IMR-90 (cell line): ENCODE measurements around the gene TPGS1. TPM values are rescaled to one million over a fixed set of nuclear protein-coding genes. Genes with fewer than 3 reads are reported as not detected.

Experiments
- ATAC-seq: fragments of 200-7000 bp; cut with Tn5 transposase; 2 replicates; pipeline ENCODE4 v1.9.1; 2020; ENCODE audit warnings: low read depth, mild to moderate bottlenecking, moderate library complexity
- BruUV-seq: library from RNA; stranded (reverse); fragments of 400-500 nt; replicated peaks from 2 replicates; lab custom pipeline; 2021; lab: Mats Ljungman, UMichigan
- CTCF ChIA-PET: fragments of 300-600 bp; formaldehyde crosslinking; extraction: SDS; loops from one replicate; lab custom pipeline; 2021; ENCODE audit warnings: antibody characterized with exemption; lab: Yijun Ruan, JAX
- POLR2A ChIA-PET: fragments of 300-600 bp; sonication (Branson Sonifier 250); formaldehyde crosslinking; loops from one replicate; lab custom pipeline; 2022; ENCODE audit warnings: antibody characterized with exemption; ENCODE audit not compliant: unreplicated experiment; lab: Charles Lee
- DNase-seq: peaks from one replicate; pipeline ENCODE4 v3.0.0; 2013
- H2AFZ ChIP-seq: replicated peaks from 2 replicates; pipeline ENCODE3; 2013; ENCODE audit warnings: low read length, mild to moderate bottlenecking; ENCODE audit not compliant: poor library complexity
- H2AK5ac ChIP-seq: 2 replicates; pipeline ENCODE4 v1.6.1; 2013; ENCODE audit warnings: low read depth, low read length, inconsistent platforms
- H2AK9ac ChIP-seq: replicated peaks from 2 replicates; pipeline ENCODE3; 2013; ENCODE audit warnings: mild to moderate bottlenecking, low read depth, low read length, moderate library complexity; ENCODE audit not compliant: poor library complexity
- H2BK120ac ChIP-seq: 2 replicates; pipeline ENCODE4 v1.6.1; 2013; ENCODE audit warnings: low read depth, low read length, inconsistent platforms
- H2BK15ac ChIP-seq: 3 replicates; pipeline ENCODE4 v1.6.1; 2013; ENCODE audit warnings: low read depth, low read length, inconsistent platforms
- H2BK20ac ChIP-seq: 2 replicates; pipeline ENCODE4 v1.6.1; 2013; ENCODE audit warnings: low read depth, mild to moderate bottlenecking, inconsistent platforms, low read length, moderate library complexity
- H2BK5ac ChIP-seq: 2 replicates; pipeline ENCODE4 v1.6.1; 2013; ENCODE audit warnings: mild to moderate bottlenecking, low read depth, low read length, inconsistent platforms; ENCODE audit not compliant: poor library complexity, severe bottlenecking
- H3K14ac ChIP-seq: replicated peaks from 2 replicates; pipeline ENCODE4 v1.6.1; 2013; ENCODE audit warnings: low read depth, low read length, inconsistent platforms
- H3K18ac ChIP-seq: 2 replicates; pipeline ENCODE4 v1.6.1; 2013; ENCODE audit warnings: low read depth, low read length, control low read depth
- H3K23ac ChIP-seq: 2 replicates; pipeline ENCODE4 v1.6.1; 2013; ENCODE audit warnings: low read depth, low read length, inconsistent platforms
- H3K27ac ChIP-seq: 2 replicates; pipeline ENCODE4 v1.5.1; 2013; ENCODE audit warnings: mild to moderate bottlenecking, control low read depth, low read length; ENCODE audit not compliant: insufficient read depth
- H3K27me3 ChIP-seq: 2 replicates; pipeline ENCODE4 v1.6.1; 2013; ENCODE audit warnings: low read length; ENCODE audit not compliant: control insufficient read depth, insufficient read depth
- H3K36me3 ChIP-seq: 2 replicates; pipeline ENCODE4 v1.6.1; 2013; ENCODE audit warnings: low read length, mixed read lengths; ENCODE audit not compliant: control insufficient read depth, insufficient read depth
- H3K4ac ChIP-seq: 2 replicates; pipeline ENCODE4 v1.6.1; 2013; ENCODE audit warnings: low read depth, low read length, inconsistent platforms
- H3K4me1 ChIP-seq: 2 replicates; pipeline ENCODE4 v1.6.1; 2013; ENCODE audit warnings: low read length, mixed read lengths; ENCODE audit not compliant: control insufficient read depth, insufficient read depth
- H3K4me2 ChIP-seq: 2 replicates; pipeline ENCODE4 v1.6.1; 2013; ENCODE audit warnings: low read depth, mild to moderate bottlenecking, control low read depth, low read length, moderate library complexity
- H3K4me3 ChIP-seq: 2 replicates; pipeline ENCODE4 v1.5.1; 2013; ENCODE audit warnings: low read depth, mild to moderate bottlenecking, control low read depth, low read length, moderate library complexity; ENCODE audit not compliant: insufficient read depth
- H3K56ac ChIP-seq: 2 replicates; pipeline ENCODE4 v1.6.1; 2013; ENCODE audit warnings: low read length, inconsistent platforms; ENCODE audit not compliant: insufficient read depth; ENCODE audit errors: extremely low read depth
- H3K79me1 ChIP-seq, 2 experiments: 2 replicates each; pipeline ENCODE4 v1.6.1; 2013; ENCODE audit warnings: low read length in 2 of 2, inconsistent platforms in 1 of 2, low read depth in 1 of 2
- H3K9ac ChIP-seq: 2 replicates; pipeline ENCODE4 v1.6.1; 2013; ENCODE audit warnings: low read depth, low read length, control low read depth
- H3K9me1 ChIP-seq: 2 replicates; pipeline ENCODE4 v1.6.1; 2013; ENCODE audit warnings: low read length, inconsistent platforms; ENCODE audit not compliant: insufficient read depth
- H3K9me3 ChIP-seq: 2 replicates; pipeline ENCODE4 v1.6.1; 2013; ENCODE audit warnings: low read length; ENCODE audit not compliant: control insufficient read depth, insufficient read depth
- H4K20me1 ChIP-seq: 2 replicates; pipeline ENCODE4 v1.6.1; 2013; ENCODE audit warnings: low read length, inconsistent platforms; ENCODE audit not compliant: insufficient read depth
- H4K5ac ChIP-seq: 2 replicates; pipeline ENCODE4 v1.6.1; 2013; ENCODE audit warnings: mild to moderate bottlenecking, low read depth, low read length, control low read depth
- H4K8ac ChIP-seq, 2 experiments: 2 replicates each; pipeline ENCODE4 v1.6.1; 2013; ENCODE audit warnings: low read depth in 2 of 2, low read length in 2 of 2, control low read depth in 1 of 2, inconsistent platforms in 1 of 2
- H4K91ac ChIP-seq: 2 replicates; pipeline ENCODE4 v1.6.1; 2013; ENCODE audit warnings: low read depth, low read length, inconsistent platforms; ENCODE audit not compliant: insufficient read depth
- BHLHE40 ChIP-seq: fragments of 150-350 bp; IDR thresholded peaks from 2 replicates; pipeline ENCODE4 v1.6.1; 2016; ENCODE audit warnings: mild to moderate bottlenecking, low read depth, low read length
- CEBPB ChIP-seq: IDR thresholded peaks from 2 replicates; pipeline ENCODE4 v1.6.1; 2012; ENCODE audit warnings: low read depth, low read length, improper control_type of control experiment
- CHD1 ChIP-seq: IDR thresholded peaks from 2 replicates; pipeline ENCODE4 v1.6.1; 2012; ENCODE audit warnings: low read depth, low read length, improper control_type of control experiment
- CTCF ChIP-seq: conservative IDR thresholded peaks from 2 replicates; pipeline ENCODE4 v1.5.1; 2012; ENCODE audit warnings: mild to moderate bottlenecking, low read depth, low read length, improper control_type of control experiment
- ELK1 ChIP-seq: fragments of 150-350 bp; IDR thresholded peaks from 2 replicates; pipeline ENCODE4 v1.6.1; 2016; ENCODE audit warnings: low read depth, mild to moderate bottlenecking, low read length, moderate library complexity, borderline replicate concordance
- FOS ChIP-seq: fragments of 150-350 bp; IDR thresholded peaks from 2 replicates; pipeline ENCODE4 v1.6.1; 2016; ENCODE audit warnings: low read depth, low read length
- MAFK ChIP-seq: IDR thresholded peaks from 2 replicates; pipeline ENCODE4 v1.6.1; 2012; ENCODE audit warnings: low read depth, low read length, improper control_type of control experiment
- MAZ ChIP-seq: IDR thresholded peaks from 2 replicates; pipeline ENCODE4 v1.6.1; 2012; ENCODE audit warnings: low read depth, mild to moderate bottlenecking, low read length, improper control_type of control experiment, moderate library complexity, borderline replicate concordance
- MXI1 ChIP-seq: IDR thresholded peaks from 2 replicates; pipeline ENCODE4 v1.6.1; 2012; ENCODE audit warnings: low read depth, mild to moderate bottlenecking, low read length, moderate library complexity, borderline replicate concordance
- NFE2L2 ChIP-seq: fragments of 150-350 bp; IDR thresholded peaks from 2 replicates; pipeline ENCODE4 v1.6.1; 2016; ENCODE audit warnings: low read depth, mild to moderate bottlenecking, low read length
- POLR2A ChIP-seq: IDR thresholded peaks from 2 replicates; pipeline ENCODE4 v1.6.1; 2012; ENCODE audit warnings: mild to moderate bottlenecking, low read depth, low read length
- RAD21 ChIP-seq: IDR thresholded peaks from 2 replicates; pipeline ENCODE4 v1.6.1; 2012; ENCODE audit warnings: low read length, improper control_type of control experiment
- RCOR1 ChIP-seq: IDR thresholded peaks from 2 replicates; pipeline ENCODE4 v1.6.1; 2012; ENCODE audit warnings: mild to moderate bottlenecking, low read length, improper control_type of control experiment; ENCODE audit not compliant: insufficient replicate concordance
- RFX5 ChIP-seq: IDR thresholded peaks from 2 replicates; pipeline ENCODE4 v1.8.0; 2012; ENCODE audit warnings: low read depth, mild to moderate bottlenecking, low read length, moderate library complexity
- SMC3 ChIP-seq: fragments of 150-350 bp; IDR thresholded peaks from 2 replicates; pipeline ENCODE4 v1.6.1; 2016; ENCODE audit warnings: low read depth, mild to moderate bottlenecking, antibody characterized with exemption, low read length, moderate library complexity
- USF2 ChIP-seq: fragments of 150-350 bp; IDR thresholded peaks from 2 replicates; pipeline ENCODE4 v1.6.1; 2017; ENCODE audit warnings: mild to moderate bottlenecking, antibody characterized with exemption, low read length, low read depth
- WGBS, 2 experiments: methylation state at CpG; one replicate each; pipeline versions ENCODE4 v1.1.5 to v1.1.7; 2013; ENCODE audit warnings: missing lambda C conversion rate in 2 of 2; ENCODE audit not compliant: insufficient read length in 1 of 2; ENCODE audit errors: extremely low coverage in 2 of 2; 5-methylcytosine and 5-hydroxymethylcytosine counted together
- dilution Hi-C: fragments of 300-500 bp; cut with HindIII; formaldehyde crosslinking; loops from one replicate; pipeline ENCODE4 v1.14.3; 2018; ENCODE audit warnings: low sequenced_read_pairs; ENCODE audit not compliant: unreplicated experiment
- in situ Hi-C: fragments of 300-500 bp; cut with MboI; formaldehyde crosslinking; loops from 3 replicates; pipeline ENCODE4 v1.14.3; 2019; ENCODE audit warnings: low sequenced_read_pairs, inconsistent platforms, mixed read lengths
- intact Hi-C: fragments of 100-400 bp; cut with micrococcal nuclease; formaldehyde crosslinking; loops from 2 replicates; pipeline ENCODE4 v1.10.0; 2022
- polyA plus RNA-seq, 3 experiments: library from polyadenylated mRNA; depleted of rRNA; stranded (reverse); fragments of >200 nt; gene quantifications; 2 replicates each; pipeline ENCODE4 v1.2.3, GENCODE V29; 2012; ENCODE audit warnings: low replicate concordance in 1 of 3
- total RNA-seq: library from RNA; depleted of rRNA; stranded (reverse); fragments of >200 nt; gene quantifications from 2 replicates; pipeline ENCODE4 v1.2.3, GENCODE V29; 2012

The TPGS1 gene
- total and polyA plus RNA-seq, 2 of the 4 experiments (the other 2 are of a cell fraction), result 2.7 to 6.3 TPM

GRCh38 chr19:525857-526419 lies 18.6 kb downstream of the TPGS1 start:
- CTCF ChIA-PET, result interaction anchor here (1.7 kb wide), 1 partner anchor 20 kb away, joined by 3 read pairs; no protein-coding TSS in a partner anchor
- no peak overlapping the region for H2AFZ ChIP-seq
- H2BK15ac ChIP-seq, result no peak overlapping the region
- H4K91ac ChIP-seq, result no peak overlapping the region
- no peak overlapping the region for H3K4me2 ChIP-seq
- H3K36me3 ChIP-seq, result no peaks in the 10 kb centered on the region; the same call in 1 of the 2 replicates
- no peak overlapping the region for H3K9ac ChIP-seq
- no peak overlapping the region for H3K4ac ChIP-seq
- no peak overlapping the region for H3K23ac ChIP-seq
- intact Hi-C loops (no loop called here), in situ Hi-C loops (no loop called here), dilution Hi-C loops (no loop called here)
- no peak overlapping the region for H2AK5ac ChIP-seq
- peaks cover 4% of the 10 kb centered on the region; the same call in 1 of the 2 replicates for H3K9me1 ChIP-seq
- peaks cover 0 to 6% of the 10 kb centered on the region in 2 experiments; a peak in 1 of 4 replicates for H3K79me1 ChIP-seq
- no peak overlapping the region for H2BK120ac ChIP-seq
- H2BK5ac ChIP-seq, result no peak overlapping the region
- WGBS, 2 experiments, result 33% methylated on average over 2 of the region's 13 CpGs; no CpG with 5 or more reads in 1 of the 2 experiments
- BruUV-seq, result no TSS peak
- H3K4me3 ChIP-seq, result no peak overlapping the region
- H3K18ac ChIP-seq, result no peak overlapping the region
- no peak overlapping the region for H3K14ac ChIP-seq
- H4K5ac ChIP-seq, result no peak overlapping the region
- H4K8ac ChIP-seq, result no peak overlapping the region
- peaks cover 9% of the 10 kb centered on the region for H3K27me3 ChIP-seq
- no peak overlapping the region for H2AK9ac ChIP-seq
- H3K56ac ChIP-seq, result no peak overlapping the region
- no peaks in the 10 kb centered on the region for H4K20me1 ChIP-seq
- no peak overlapping the region for H2BK20ac ChIP-seq
- ATAC-seq (no peak), DNase-seq (no peak)
- POLR2A ChIA-PET, result no interaction called here
- no peak for TF ChIP-seq MXI1
- no peak for TF ChIP-seq CHD1
- no peak for TF ChIP-seq RCOR1
- no peak for TF ChIP-seq RAD21
- TF ChIP-seq SMC3, result no peak
- TF ChIP-seq MAFK, result no peak
- TF ChIP-seq CEBPB, result no peak
- TF ChIP-seq ELK1, result no peak
- no peak for TF ChIP-seq USF2
- no peak for TF ChIP-seq BHLHE40
- no peak for TF ChIP-seq CTCF
- TF ChIP-seq POLR2A, result no peak
- TF ChIP-seq FOS, result no peak
- TF ChIP-seq MAZ, result no peak
- TF ChIP-seq NFE2L2, result no peak
- no peak for TF ChIP-seq RFX5
- H3K9me3 ChIP-seq, result peaks cover 3% of the 10 kb centered on the region
- no peak overlapping the region for H3K27ac ChIP-seq
- H3K4me1 ChIP-seq, result peaks cover 9% of the 10 kb centered on the region
